H1 (cell line): ENCODE data around the gene PPIP5K1. TPM values are rescaled to one million over a fixed set of nuclear protein-coding genes. Genes with fewer than 3 reads are reported as not detected.

Experiments
- CTCF ChIA-PET: fragments of 300-600 bp; sonication (Branson Sonifier 250); formaldehyde crosslinking; loops from one replicate; lab custom pipeline; 2021; ENCODE audit not compliant: partially characterized antibody; lab: Charles Lee
- POLR2A ChIA-PET: fragments of 300-600 bp; sonication (Branson Sonifier 250); formaldehyde crosslinking; loops from one replicate; lab custom pipeline; 2021; ENCODE audit warnings: inconsistent platforms; ENCODE audit not compliant: partially characterized antibody; lab: Charles Lee
- DNase-seq, 2 experiments: peaks; one replicate each; pipeline versions ENCODE4 v3.0.0 to v3.0.0-alpha.2; 2010 to 2022; ENCODE audit warnings: low spot score in 2 of 2, low read depth in 1 of 2, mixed read lengths in 1 of 2
- FAIRE-seq: peaks from 2 replicates; lab custom pipeline; 2011; peaks lifted over from hg19 to GRCh38; lab: Jason Lieb, UNC
- H2AFZ ChIP-seq: 2 replicates; pipeline ENCODE4 v1.8.1; 2012; ENCODE audit warnings: low read length, inconsistent platforms
- H2AK5ac ChIP-seq: 2 replicates; pipeline ENCODE4 v1.6.1; 2013; ENCODE audit warnings: low read depth, low read length
- H2BK120ac ChIP-seq: replicated peaks from 2 replicates; pipeline ENCODE3; 2013; ENCODE audit warnings: low read depth, low read length, inconsistent platforms
- H2BK12ac ChIP-seq: 2 replicates; pipeline ENCODE4 v1.6.1; 2013; ENCODE audit warnings: low read depth, low read length
- H2BK15ac ChIP-seq: 2 replicates; pipeline ENCODE4 v1.6.1; 2013; ENCODE audit warnings: low read length
- H2BK20ac ChIP-seq: 2 replicates; pipeline ENCODE4 v1.6.1; 2013; ENCODE audit warnings: low read length
- H2BK5ac ChIP-seq: 2 replicates; pipeline ENCODE4 v1.6.1; 2013; ENCODE audit warnings: low read depth, low read length
- H3K14ac ChIP-seq: 2 replicates; pipeline ENCODE4 v1.6.1; 2013; ENCODE audit warnings: inconsistent platforms; ENCODE audit not compliant: insufficient read length
- H3K18ac ChIP-seq: 2 replicates; pipeline ENCODE4 v1.6.1; 2013; ENCODE audit warnings: low read length; ENCODE audit errors: extremely low read depth
- H3K23ac ChIP-seq: 2 replicates; pipeline ENCODE4 v1.6.1; 2013; ENCODE audit warnings: inconsistent platforms; ENCODE audit not compliant: insufficient read length
- H3K23me2 ChIP-seq: 2 replicates; pipeline ENCODE4 v1.6.1; 2013; ENCODE audit warnings: low read depth, low read length
- H3K27ac ChIP-seq: 2 replicates; pipeline ENCODE4 v1.6.1; 2011; ENCODE audit warnings: low read depth, low read length, inconsistent platforms
- H3K27me3 ChIP-seq, 4 experiments: replicated peaks in 1 of 4; 1 replicate in 1 of 4; 2 replicates in 3 of 4; pipeline versions ENCODE4 v1.6.1 to v1.8.1; 2011 to 2013; ENCODE audit warnings: low read length in 3 of 4, mild to moderate bottlenecking in 3 of 4, inconsistent platforms in 2 of 4, mixed read lengths in 2 of 4, moderate library complexity in 1 of 4; ENCODE audit not compliant: control insufficient read depth in 3 of 4, insufficient read depth in 3 of 4; ENCODE audit errors: extremely low read depth in 1 of 4
- H3K36me3 ChIP-seq, 4 experiments: 2 replicates each; pipeline versions ENCODE4 v1.6.1 to v1.8.1; 2011 to 2013; ENCODE audit warnings: mild to moderate bottlenecking in 4 of 4, low read length in 3 of 4, moderate library complexity in 2 of 4, control low read depth in 1 of 4, inconsistent platforms in 1 of 4; ENCODE audit not compliant: insufficient read depth in 4 of 4, control insufficient read depth in 2 of 4
- H3K4ac ChIP-seq: replicated peaks from 2 replicates; pipeline ENCODE3; 2013; ENCODE audit warnings: low read length, low read depth, mixed read lengths, inconsistent platforms; ENCODE audit not compliant: insufficient read length
- H3K4me1 ChIP-seq, 4 experiments: replicated peaks in 1 of 4; 1 replicate in 1 of 4; 2 replicates in 3 of 4; pipeline versions ENCODE4 v1.6.1 to v1.8.1; 2011 to 2013; ENCODE audit warnings: low read length in 3 of 4, inconsistent platforms in 2 of 4, mixed read lengths in 1 of 4; ENCODE audit not compliant: insufficient read depth in 4 of 4, control insufficient read depth in 3 of 4
- H3K4me2 ChIP-seq, 2 experiments: 2 replicates each; pipeline versions ENCODE4 v1.6.1 to v1.8.1; 2011 to 2013; ENCODE audit warnings: low read depth in 2 of 2, low read length in 2 of 2, control low read depth in 1 of 2, inconsistent platforms in 1 of 2, mild to moderate bottlenecking in 1 of 2; ENCODE audit not compliant: insufficient read depth in 1 of 2
- H3K4me3 ChIP-seq, 4 experiments: fragments of 200-600, 300-600 bp in 1 of 4; sonication (generic), shearing (Covaris generic), sonication (Bioruptor Twin) in 1 of 4; 2 replicates each; pipeline versions ENCODE4 v1.5.1 to v1.8.1; 2011 to 2016; ENCODE audit warnings: low read length in 4 of 4, low read depth in 3 of 4, control low read depth in 2 of 4, inconsistent platforms in 2 of 4, mild to moderate bottlenecking in 2 of 4, mixed read lengths in 1 of 4, moderate library complexity in 1 of 4; ENCODE audit not compliant: insufficient read depth in 2 of 4; ENCODE audit errors: extremely low read depth in 1 of 4
- H3K56ac ChIP-seq: replicated peaks from 2 replicates; pipeline ENCODE3; 2013; ENCODE audit warnings: low read depth, mild to moderate bottlenecking, mixed read lengths, low read length, inconsistent platforms; ENCODE audit not compliant: insufficient read length
- H3K79me1 ChIP-seq: 2 replicates; pipeline ENCODE4 v1.6.1; 2013; ENCODE audit warnings: low read depth, low read length, control low read depth
- H3K79me2 ChIP-seq, 2 experiments: 2 replicates each; pipeline versions ENCODE4 v1.6.1 to v1.8.1; 2012 to 2013; ENCODE audit warnings: low read length in 2 of 2, mild to moderate bottlenecking in 2 of 2, inconsistent platforms in 1 of 2; ENCODE audit not compliant: insufficient read depth in 2 of 2, control insufficient read depth in 1 of 2
- H3K9ac ChIP-seq, 4 experiments: replicated peaks in 1 of 4; 1 replicate in 1 of 4; 2 replicates in 3 of 4; pipeline versions ENCODE4 v1.6.1 to v1.8.1; 2011 to 2013; ENCODE audit warnings: low read depth in 3 of 4, low read length in 3 of 4, control low read depth in 2 of 4, mild to moderate bottlenecking in 2 of 4, moderate library complexity in 2 of 4, inconsistent platforms in 1 of 4; ENCODE audit errors: extremely low read depth in 1 of 4
- H3K9me3 ChIP-seq, 2 experiments: 2 replicates each; pipeline versions ENCODE4 v1.6.1 to v1.8.1; 2012 to 2013; ENCODE audit warnings: mild to moderate bottlenecking in 2 of 2, moderate library complexity in 2 of 2, control low read depth in 1 of 2, inconsistent platforms in 1 of 2, low read depth in 1 of 2, low read length in 1 of 2, mixed read lengths in 1 of 2; ENCODE audit not compliant: insufficient read depth in 2 of 2
- H4K20me1 ChIP-seq, 2 experiments: replicated peaks in 1 of 2; 2 replicates each; pipeline versions ENCODE3 to v1.8.1; 2011 to 2013; ENCODE audit warnings: inconsistent platforms in 2 of 2, low read length in 2 of 2, mild to moderate bottlenecking in 1 of 2; ENCODE audit not compliant: insufficient read depth in 2 of 2, control insufficient read depth in 1 of 2
- H4K5ac ChIP-seq: 2 replicates; pipeline ENCODE4 v1.6.1; 2013; ENCODE audit warnings: low read length, low read depth, mixed read lengths, inconsistent platforms; ENCODE audit not compliant: insufficient read length
- H4K8ac ChIP-seq: 2 replicates; pipeline ENCODE4 v1.8.0; 2013; ENCODE audit warnings: mild to moderate bottlenecking, moderate library complexity, low read length, inconsistent platforms; ENCODE audit not compliant: insufficient read depth; ENCODE audit errors: extremely low read depth
- H4K91ac ChIP-seq: replicated peaks from 2 replicates; pipeline ENCODE3; 2013; ENCODE audit warnings: low read length, mixed read lengths, inconsistent platforms; ENCODE audit not compliant: insufficient read length
- WGBS, 2 experiments: shearing (Covaris generic) in 1 of 2; methylation state at CpG; one replicate each; pipeline versions ENCODE4 v1.1.6 to v1.1.7; 2013 to 2015; ENCODE audit warnings: low lambda C conversion rate in 2 of 2, mixed read lengths in 2 of 2, inconsistent platforms in 1 of 2, low coverage in 1 of 2, missing lambda C conversion rate in 1 of 2; ENCODE audit not compliant: insufficient replicate concordance in 2 of 2, insufficient coverage in 1 of 2, insufficient read length in 1 of 2; ENCODE audit errors: extremely low coverage in 1 of 2, missing lambda C conversion rate in 1 of 2; 5-methylcytosine and 5-hydroxymethylcytosine counted together
- polyA plus RNA-seq, 7 experiments: library from polyadenylated mRNA; depleted of rRNA in 3 of 7; stranded (reverse) in 5 of 7; unstranded in 2 of 7; fragments of >200 nt in 5 of 7; fragments of 200-250 nt in 2 of 7; gene quantifications; 1 replicate in 5 of 7; 2 replicates in 1 of 7; 4 replicates in 1 of 7; pipeline versions ENCODE4 v1.2.1 to v1.2.3, GENCODE V29; 2011 to 2013; ENCODE audit warnings: missing spikeins in 2 of 7, mixed read lengths in 2 of 7
- total RNA-seq: library from RNA; stranded (reverse); fragmentation: NEBNext Ultra II Directional; extraction: Animal tissue kit (Norgen Biotek cat#: 25700); gene quantifications from 2 replicates; pipeline ENCODE4 v1.2.1, GENCODE V29; 2021

PPIP5K1 gene
- total and polyA plus RNA-seq, 2 of the 8 experiments (the other 6 are each of a cell fraction or from before 2014, with no cell fraction given), result 18.8 to 22.7 TPM

- POLR2A ChIA-PET, result interaction anchor here (0.7 to 0.8 kb wide), 2 partner anchors 98 to 111 kb away, joined by 3 read pairs; no protein-coding TSS in a partner anchor
- no peak overlapping the region for H4K8ac ChIP-seq
- no peak overlapping the region for H2BK15ac ChIP-seq
- no peaks in the 10 kb centered on the region for H3K79me2 ChIP-seq
- H2BK20ac ChIP-seq, result no peak overlapping the region
- no peaks in the 10 kb centered on the region for H3K36me3 ChIP-seq
- H2BK12ac ChIP-seq, result no peak overlapping the region
- H2BK120ac ChIP-seq, result no peak overlapping the region
- H3K23ac ChIP-seq, result no peak overlapping the region
- no peak overlapping the region for H3K56ac ChIP-seq
- no peak overlapping the region for H2BK5ac ChIP-seq
- H3K4me1 ChIP-seq, result no peaks in the 10 kb centered on the region
- H4K20me1 ChIP-seq, result no peaks in the 10 kb centered on the region
- no peak overlapping the region for H4K5ac ChIP-seq
- 79% methylated on average over 5 of the region's 5 CpGs; no CpG with 5 or more reads in 1 of the 2 experiments for WGBS, 2 experiments
- no peak overlapping the region for H3K9ac ChIP-seq
- no peak overlapping the region for H3K18ac ChIP-seq
- no peak overlapping the region for H2AK5ac ChIP-seq
- H3K27ac ChIP-seq, result no peak overlapping the region
- H3K23me2 ChIP-seq, result no peaks in the 10 kb centered on the region
- H3K4ac ChIP-seq, result no peak overlapping the region
- no peak overlapping the region for H3K4me3 ChIP-seq
- no peaks in the 10 kb centered on the region for H3K27me3 ChIP-seq
- no peak overlapping the region for H4K91ac ChIP-seq
- no peak for DNase-seq
- H2AFZ ChIP-seq, result no peak overlapping the region
- H3K14ac ChIP-seq, result no peak overlapping the region
- no peaks in the 10 kb centered on the region for H3K9me3 ChIP-seq
- no peak for FAIRE-seq
- CTCF ChIA-PET, result interaction anchor here (0.6 kb wide), 1 partner anchor 400 kb away, joined by 3 read pairs; no protein-coding TSS in a partner anchor
- no peak overlapping the region for H3K4me2 ChIP-seq
- H3K79me1 ChIP-seq, result no peaks in the 10 kb centered on the region
Measured at GRCh38 chr15:43625106-43625505, 35.1 kb upstream of the PPIP5K1 start.
